ENCODE results near the gene HADHB.
"Not testable (repeated sequence)": the region's sequence is repeated elsewhere in the genome, so short reads cannot be mapped to it uniquely, and the experiment has no call there.

- not testable (repeated sequence) for TF ChIP-seq EZH2phosphoT487 (conservative IDR thresholded peaks at IDR 0.05; ENCODE audit: low read length)
- TF ChIP-seq, protein P1, sequence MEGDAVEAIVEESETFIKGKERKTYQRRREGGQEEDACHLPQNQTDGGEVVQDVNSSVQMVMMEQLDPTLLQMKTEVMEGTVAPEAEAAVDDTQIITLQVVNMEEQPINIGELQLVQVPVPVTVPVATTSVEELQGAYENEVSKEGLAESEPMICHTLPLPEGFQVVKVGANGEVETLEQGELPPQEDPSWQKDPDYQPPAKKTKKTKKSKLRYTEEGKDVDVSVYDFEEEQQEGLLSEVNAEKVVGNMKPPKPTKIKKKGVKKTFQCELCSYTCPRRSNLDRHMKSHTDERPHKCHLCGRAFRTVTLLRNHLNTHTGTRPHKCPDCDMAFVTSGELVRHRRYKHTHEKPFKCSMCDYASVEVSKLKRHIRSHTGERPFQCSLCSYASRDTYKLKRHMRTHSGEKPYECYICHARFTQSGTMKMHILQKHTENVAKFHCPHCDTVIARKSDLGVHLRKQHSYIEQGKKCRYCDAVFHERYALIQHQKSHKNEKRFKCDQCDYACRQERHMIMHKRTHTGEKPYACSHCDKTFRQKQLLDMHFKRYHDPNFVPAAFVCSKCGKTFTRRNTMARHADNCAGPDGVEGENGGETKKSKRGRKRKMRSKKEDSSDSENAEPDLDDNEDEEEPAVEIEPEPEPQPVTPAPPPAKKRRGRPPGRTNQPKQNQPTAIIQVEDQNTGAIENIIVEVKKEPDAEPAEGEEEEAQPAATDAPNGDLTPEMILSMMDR (IDR thresholded peaks at IDR 0.05; ENCODE audit: insufficient read depth, low read length, poor library complexity, severe bottlenecking): not testable (repeated sequence)
Observed at GRCh38 chr2:26258836-26259235, 14.1 kb downstream of the HADHB start.

Data from SU-DHL-6 (cell line).